ENCODE data around the gene ST7L.

ST7L gene

DNA sequence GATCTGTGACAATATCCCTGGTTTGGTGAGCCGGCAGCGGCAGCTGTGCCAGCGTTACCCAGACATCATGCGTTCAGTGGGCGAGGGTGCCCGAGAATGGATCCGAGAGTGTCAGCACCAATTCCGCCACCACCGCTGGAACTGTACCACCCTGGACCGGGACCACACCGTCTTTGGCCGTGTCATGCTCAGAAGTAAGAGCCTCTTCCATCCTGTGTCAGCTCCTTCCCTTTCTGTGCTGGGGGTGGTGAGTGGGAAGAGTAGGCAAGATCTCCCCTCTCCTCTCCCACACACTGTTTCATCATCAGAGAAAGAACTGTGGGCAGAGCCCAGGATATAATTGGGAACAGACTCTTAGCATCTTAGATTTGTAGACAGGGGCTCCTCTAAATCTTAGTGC is 104.0 kb downstream of the ST7L start:
- DNase-seq: no peak

DNA sequence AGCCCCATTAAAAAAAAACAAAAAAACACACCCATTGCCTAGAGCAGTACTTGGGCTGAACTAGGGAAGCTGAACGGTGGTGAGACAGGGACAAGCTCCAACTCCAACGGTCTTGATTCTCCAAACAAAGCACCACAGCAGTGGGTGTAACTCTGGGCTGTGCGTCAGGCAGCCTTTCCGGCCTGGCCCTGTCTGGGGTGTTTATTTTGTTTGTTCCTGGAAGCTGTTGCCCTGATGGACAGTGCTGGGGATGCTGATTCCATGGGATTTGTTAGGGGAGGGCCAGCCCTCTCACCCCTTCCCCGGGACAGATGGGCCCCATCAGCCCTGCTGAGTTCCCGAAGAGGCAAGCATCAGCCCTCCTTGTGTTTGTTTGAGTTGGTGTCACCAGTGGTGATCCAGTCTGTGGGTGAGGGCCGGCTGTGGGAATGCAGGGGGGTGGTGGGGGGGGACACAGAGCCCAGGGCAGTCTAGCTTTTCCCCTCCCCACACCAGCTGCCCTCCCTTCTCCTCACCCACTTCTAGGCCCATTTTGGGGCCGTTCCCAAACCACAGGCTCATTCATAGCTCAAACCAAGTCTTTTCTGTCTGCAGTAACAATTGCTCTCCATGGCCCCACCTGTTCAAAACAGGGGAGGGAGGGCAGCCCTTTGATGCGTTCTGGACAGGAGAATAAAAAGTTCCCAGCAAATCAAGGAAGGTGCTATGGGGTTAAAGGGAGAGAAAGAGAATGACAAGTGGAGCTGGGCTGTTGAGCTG is 105.7 kb downstream of the ST7L start:
- no peak for DNase-seq

GRCh38 chr1:112511897-112512296 is 107.0 kb downstream of the ST7L start:
- DNase-seq: no peak

- DNase-seq: no peak
Observed at GRCh38 chr1:112510340-112510739, 108.6 kb downstream of the ST7L start.

GRCh38 chr1:112509660-112510178 is 109.2 kb downstream of the ST7L start:
- DNase-seq: peak in 1 of 6 experiments; percentile 3

- peak in 4 of 6 experiments; percentile 10 to 56 (median 46) for DNase-seq
Observed at GRCh38 chr1:112509005-112509659, 109.8 kb downstream of the ST7L start.

- DNase-seq: peak; percentile 11 to 53 (median 30)
Observed at GRCh38 chr1:112508278-112509004, 110.5 kb downstream of the ST7L start, which contains the start of gene WNT2B. WNT2B (plus strand) TSS chr1:112508965; CDS start chr1:112509263, 298 bp downstream.

GRCh38 chr1:112507921-112508277 is 111.0 kb downstream of the ST7L start:
- peak in 5 of 6 experiments; percentile 3 to 14 (median 11) for DNase-seq

DNA sequence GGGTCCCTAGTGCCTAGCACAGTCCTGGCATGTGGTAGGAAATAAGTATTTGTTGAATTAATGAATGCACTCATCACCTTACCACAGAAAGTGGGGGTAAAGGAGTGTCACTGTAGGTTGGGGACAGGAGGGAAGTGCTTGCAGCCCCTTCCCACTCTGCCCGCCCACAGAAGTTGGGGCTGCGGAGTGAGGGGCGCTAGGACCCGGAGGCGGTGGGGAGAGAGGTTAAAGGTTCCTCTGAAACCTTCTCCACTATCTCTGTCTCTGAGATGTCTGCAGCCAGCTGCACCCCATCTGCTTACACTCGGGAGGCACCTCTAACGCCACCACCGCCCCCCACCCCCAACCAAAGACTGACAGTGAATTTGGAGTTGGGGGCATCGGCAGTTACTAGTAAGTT is 111.6 kb downstream of the ST7L start:
- DNase-seq: no peak

DNA sequence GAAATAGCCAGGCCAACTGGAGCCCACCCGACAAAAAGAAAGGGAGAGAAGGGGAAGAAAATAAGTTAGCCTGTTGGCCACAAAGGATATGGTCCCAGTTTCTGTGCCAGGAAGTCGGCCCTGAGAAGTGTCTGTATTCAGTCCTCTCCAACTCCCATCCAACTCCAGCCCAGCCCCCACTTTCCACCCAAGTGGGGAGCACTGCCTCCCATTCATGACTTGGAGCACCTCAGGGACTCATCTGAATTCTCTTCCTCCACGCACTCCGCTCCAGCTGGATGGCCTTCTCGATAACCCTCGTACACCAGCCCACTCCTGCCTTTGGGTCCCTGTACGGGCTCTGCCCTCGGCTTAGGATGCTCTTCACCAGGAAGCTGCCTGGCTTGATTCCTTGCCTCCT is 112.2 kb downstream of the ST7L start:
- no peak for DNase-seq

DNA sequence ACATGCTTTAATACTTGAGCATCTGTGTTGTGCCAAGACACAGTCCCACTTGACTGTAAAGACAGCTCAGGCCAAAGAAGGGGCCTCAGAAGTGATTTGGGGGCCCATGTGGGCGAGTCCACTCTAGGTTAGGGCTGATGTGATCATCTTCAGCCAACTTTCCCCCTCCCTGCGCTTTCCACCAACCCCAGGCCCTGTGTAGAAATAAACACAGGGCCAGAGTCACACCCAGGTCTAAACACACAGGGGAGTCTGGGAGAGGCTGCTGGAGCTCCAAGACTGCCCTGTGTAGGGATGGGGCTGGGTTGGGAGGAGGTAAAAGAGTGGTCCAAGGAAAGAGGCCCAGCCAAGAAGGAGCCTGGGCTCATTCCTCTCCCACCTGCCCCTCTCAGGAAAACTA is 112.6 kb downstream of the ST7L start:
- DNase-seq: no peak

DNA sequence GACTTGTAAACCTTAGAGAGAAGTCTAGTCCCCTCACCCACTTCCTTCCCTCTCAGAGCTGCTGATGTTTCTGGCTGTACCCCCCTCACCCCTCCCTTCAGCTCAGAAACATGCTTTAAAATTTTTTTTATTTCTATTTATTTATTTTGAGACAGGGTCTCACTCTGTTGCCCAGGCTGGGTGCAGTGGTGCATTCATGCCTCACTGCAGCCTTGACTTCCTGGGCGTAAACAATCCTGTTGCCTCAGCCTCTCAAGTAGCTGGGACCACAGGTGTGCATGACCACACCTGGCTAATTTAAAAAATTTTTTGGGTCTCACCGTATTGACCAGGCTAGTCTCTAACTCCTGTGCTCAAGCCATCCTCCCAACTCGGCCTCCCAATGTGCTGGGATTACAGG is 113.1 kb downstream of the ST7L start:
- no peak for DNase-seq

- no peak for DNase-seq
Observed at GRCh38 chr1:112505400-112505785, 113.5 kb downstream of the ST7L start.

DNA sequence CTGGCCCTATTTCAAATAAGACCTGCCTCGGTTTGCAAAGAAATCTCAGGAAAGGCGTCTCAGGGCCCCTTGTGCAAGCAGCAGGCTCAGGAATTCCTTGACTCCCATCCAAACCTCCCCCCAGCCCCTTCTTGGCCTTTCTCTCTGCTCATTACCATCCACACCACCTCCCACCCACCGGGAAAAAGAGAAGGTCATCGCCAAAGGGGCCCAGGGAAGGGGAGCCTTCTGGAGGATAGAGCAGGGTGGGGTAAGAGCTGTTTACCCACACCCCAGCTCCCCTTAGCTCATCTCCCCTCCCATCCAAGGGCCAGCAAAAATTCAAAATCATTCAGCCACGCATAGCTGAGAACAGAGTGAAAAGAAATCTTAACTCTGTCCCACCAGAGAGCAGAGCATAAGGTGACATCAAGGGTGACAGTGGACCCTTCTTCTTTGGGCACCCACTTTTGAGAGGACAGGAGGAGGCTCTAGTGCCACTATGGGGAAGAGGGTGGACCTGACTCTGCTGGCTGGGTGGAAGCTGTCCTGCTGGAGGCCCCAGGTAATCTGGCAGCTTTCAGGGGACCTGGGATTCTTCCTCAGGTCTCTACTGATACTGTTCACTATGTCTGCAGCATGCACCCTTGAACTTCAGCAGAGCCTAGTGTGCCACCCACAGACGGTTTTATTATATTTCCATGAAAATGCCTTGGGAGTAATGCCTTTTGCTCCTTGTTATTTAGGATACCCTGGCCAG is 114.1 kb downstream of the ST7L start:
- DNase-seq: no peak

DNA sequence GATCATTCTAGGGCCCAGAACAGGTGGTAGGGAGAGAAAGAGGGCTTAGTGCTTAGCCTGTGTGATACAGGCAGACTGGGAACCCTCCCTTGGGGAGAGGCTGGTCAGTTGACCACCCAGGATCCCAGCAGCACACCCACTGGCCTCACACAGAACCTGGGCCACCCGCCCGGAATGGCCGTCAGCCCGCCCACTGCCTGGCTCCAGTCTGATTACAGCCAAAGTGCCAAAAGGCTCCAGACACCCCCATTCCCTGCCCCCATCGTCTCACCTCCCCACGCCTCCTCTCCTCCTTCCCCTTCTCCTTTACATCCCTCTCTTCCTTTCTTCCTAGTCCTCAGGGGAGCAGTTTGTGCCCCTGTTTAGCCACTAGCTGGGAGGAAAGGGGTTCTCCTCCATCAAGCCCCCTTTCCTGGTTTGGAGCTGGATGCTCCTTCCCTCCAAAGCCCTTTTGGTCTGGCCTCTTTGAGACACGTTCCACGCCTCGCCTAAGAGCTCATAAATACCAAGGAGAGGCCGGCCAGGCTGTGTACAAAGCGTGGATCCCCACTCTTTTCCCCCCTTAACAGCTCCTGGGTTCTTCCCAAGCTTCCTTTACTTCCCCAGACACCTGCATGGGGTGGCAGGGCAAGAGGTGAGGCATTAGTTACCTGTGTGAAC is 114.8 kb downstream of the ST7L start:
- no peak for DNase-seq

GRCh38 chr1:112502826-112503225 is 116.1 kb downstream of the ST7L start:
- DNase-seq: no peak

- peak in 5 of 6 experiments; percentile 18 to 39 (median 30) for DNase-seq
Observed at GRCh38 chr1:112501810-112502641, 116.9 kb downstream of the ST7L start.

- no peak for DNase-seq
Observed at GRCh38 chr1:112496290-112496689, 122.7 kb downstream of the ST7L start.

GRCh38 chr1:112493351-112493750 is 125.6 kb downstream of the ST7L start:
- DNase-seq: no peak

DNA sequence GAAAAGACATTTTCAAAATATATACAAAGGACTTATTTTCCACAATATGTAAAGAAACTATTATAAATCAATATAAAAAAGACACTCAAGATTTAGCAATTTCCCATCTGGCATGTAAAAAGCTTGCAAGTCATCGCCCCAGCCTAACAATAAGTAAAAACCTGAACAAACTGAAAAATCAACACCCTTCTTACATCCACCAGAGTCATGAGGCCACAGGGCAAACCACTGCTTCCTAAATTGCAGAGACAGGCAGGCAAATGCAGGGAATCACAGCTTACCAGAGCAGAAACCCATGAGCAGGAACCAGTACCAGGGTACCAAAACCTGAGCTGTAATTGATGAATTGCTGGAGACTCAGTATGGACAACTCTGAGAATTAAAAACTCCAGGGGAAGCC is 126.9 kb downstream of the ST7L start:
- DNase-seq: no peak

- no peak for DNase-seq
Observed at GRCh38 chr1:112488141-112488540, 130.8 kb downstream of the ST7L start.
